ENCODE measurements around the gene GK. TPM values are rescaled to one million over a fixed set of nuclear protein-coding genes. Genes with fewer than 3 reads are reported as not detected.

Gene GK
- polyA plus RNA-seq, 4 donors: 97.8 to 129 (median 103) TPM

Other genes starting within 250 kb of the GK start
- gene TASL, start 75.7 kb upstream of the GK start, polyA plus RNA-seq (ENCODE audit: insufficient read length in 4 of 4): under 1 TPM; 0.36 to 0.71 (median 0.42) TPM
- gene TAB3, start 235.8 kb downstream of the GK start, polyA plus RNA-seq (ENCODE audit: insufficient read length in 4 of 4): 10 to 100 TPM; 30.6 to 37.0 (median 31.9) TPM

Measured in right renal pelvis (tissue), 4 donors.